BJ (cell line): ENCODE measurements around the gene FOXA1. TPM values are rescaled to one million over a fixed set of nuclear protein-coding genes. Genes with fewer than 3 reads are reported as not detected.
A peak's percentile ranks its signal among the peaks of the same experiment; 100 is the strongest.

Experiments used
- CTCF ChIA-PET: fragments of 350-600 bp; formaldehyde crosslinking; extraction: SDS; loops from one replicate; lab custom pipeline; 2021; ENCODE audit warnings: antibody characterized with exemption, inconsistent platforms; lab: Yijun Ruan, JAX
- POLR2A ChIA-PET: fragments of 300-600 bp; sonication (Branson Sonifier 250); formaldehyde crosslinking; extraction: SDS; loops from one replicate; lab custom pipeline; 2021; ENCODE audit warnings: antibody characterized with exemption; lab: Charles Lee
- DNase-seq: peaks from one replicate; pipeline ENCODE4 v3.0.0-alpha.2; 2011; ENCODE audit warnings: low read depth
- H3K27me3 ChIP-seq: 2 replicates; pipeline ENCODE4 v1.6.0; 2011; ENCODE audit warnings: low read length; ENCODE audit not compliant: control insufficient read depth, insufficient read depth
- H3K36me3 ChIP-seq: 2 replicates; pipeline ENCODE4 v1.5.1; 2011; ENCODE audit warnings: low read length; ENCODE audit not compliant: control insufficient read depth, insufficient read depth
- H3K4me3 ChIP-seq: 2 replicates; pipeline ENCODE4 v1.5.1; 2011; ENCODE audit warnings: low read depth, mild to moderate bottlenecking, control low read depth, low read length
- CTCF ChIP-seq: IDR thresholded peaks from 2 replicates; pipeline ENCODE4 v1.5.1; 2011; ENCODE audit warnings: low read depth, mild to moderate bottlenecking, control low read depth, inconsistent platforms, low read length, moderate library complexity; ENCODE audit not compliant: insufficient read depth
- polyA plus RNA-seq: library from polyadenylated mRNA; depleted of rRNA; stranded (reverse); fragments of >200 nt; gene quantifications from 2 replicates; pipeline ENCODE4 v1.2.3, GENCODE V29; 2011

The FOXA1 gene
- polyA plus RNA-seq, 1 experiment = 0.10 TPM

GRCh38 chr14:37598747-37599506, 3.9 kb upstream of the FOXA1 start:
- Histone ChIP-seq H3K4me3 (no peak overlapping the region), H3K36me3 (no peaks in the 10 kb centered on the region), H3K27me3 (peaks cover 69% of the 10 kb centered on the region)
- ChIA-PET CTCF (interaction anchor here (1.4 kb wide), 1 partner anchor 369 kb away, joined by 3 read pairs; no protein-coding TSS in a partner anchor), POLR2A (no interaction called here)
- no peak for TF ChIP-seq CTCF
- DNase-seq = no peak

GRCh38 chr14:37597914-37598746, 3.1 kb upstream of the FOXA1 start:
- H3K27me3 ChIP-seq = peaks cover 61% of the 10 kb centered on the region
- POLR2A ChIA-PET = no interaction called here
- no peak overlapping the region for H3K4me3 ChIP-seq
- no peaks in the 10 kb centered on the region for H3K36me3 ChIP-seq
- CTCF ChIA-PET = interaction anchor here (0.7 to 1.5 kb wide), 7 partner anchors 10 to 358 kb away, joined by 3 to 8 read pairs (median 5); no protein-coding TSS in a partner anchor
- DNase-seq = no peak
- TF ChIP-seq CTCF = no peak

- ChIA-PET POLR2A (no interaction called here), CTCF (interaction anchor here (0.7 to 2.0 kb wide), 8 partner anchors 10 to 367 kb away, joined by 3 to 8 read pairs (median 6); no protein-coding TSS in a partner anchor)
- no peak for DNase-seq
- H3K27me3 ChIP-seq = peaks cover 60% of the 10 kb centered on the region
- H3K4me3 ChIP-seq = no peak overlapping the region
- peak; percentile 50 for TF ChIP-seq CTCF
- no peaks in the 10 kb centered on the region for H3K36me3 ChIP-seq
These were observed 2.5 kb upstream of the FOXA1 start for GRCh38 chr14:37597538-37597913.

GRCh38 chr14:37596790-37597472, 1.9 kb upstream of the FOXA1 start:
- no peak for DNase-seq
- no peak for TF ChIP-seq CTCF
- Histone ChIP-seq H3K27me3 (peaks cover 62% of the 10 kb centered on the region), H3K36me3 (no peaks in the 10 kb centered on the region), H3K4me3 (no peak overlapping the region)
- ChIA-PET POLR2A (no interaction called here), CTCF (interaction anchor here (0.7 to 2.0 kb wide), 8 partner anchors 9 to 366 kb away, joined by 3 to 8 read pairs (median 6); no protein-coding TSS in a partner anchor)
